H1 (cell line): ENCODE measurements around the gene PPP1CA. TPM values are rescaled to one million over a fixed set of nuclear protein-coding genes. Genes with fewer than 3 reads are reported as not detected.

Source experiments
- HDAC2 ChIP-seq, 2 experiments: fragments of 300-600 bp in 1 of 2; sonication (generic) in 1 of 2; IDR thresholded peaks; 2 replicates each; pipeline ENCODE4 v1.6.1; 2011 to 2012; ENCODE audit warnings: low read depth in 2 of 2, low read length in 2 of 2, mild to moderate bottlenecking in 2 of 2, moderate library complexity in 2 of 2, borderline replicate concordance in 1 of 2, inconsistent platforms in 1 of 2
- polyA plus RNA-seq, 7 experiments: library from polyadenylated mRNA; depleted of rRNA in 3 of 7; stranded (reverse) in 5 of 7; unstranded in 2 of 7; fragments of >200 nt in 5 of 7; fragments of 200-250 nt in 2 of 7; gene quantifications; 1 replicate in 5 of 7; 2 replicates in 1 of 7; 4 replicates in 1 of 7; pipeline versions ENCODE4 v1.2.1 to v1.2.3, GENCODE V29; 2011 to 2013; ENCODE audit warnings: missing spikeins in 2 of 7, mixed read lengths in 2 of 7
- total RNA-seq: library from RNA; stranded (reverse); fragmentation: NEBNext Ultra II Directional; extraction: Animal tissue kit (Norgen Biotek cat#: 25700); gene quantifications from 2 replicates; pipeline ENCODE4 v1.2.1, GENCODE V29; 2021

The PPP1CA gene
- total and polyA plus RNA-seq, 2 of the 8 experiments (the other 6 are each of a cell fraction or from before 2014, with no cell fraction given) = 198 to 359 TPM

GRCh38 chr11:67405196-67405567 is 3.5 kb upstream of the PPP1CA start (continued):
- no peak for TF ChIP-seq HDAC2 (IDR thresholded peaks at IDR 0.05; ENCODE audit: borderline replicate concordance in 1 of 2, low read depth in 2 of 2, low read length in 2 of 2)
